ENCODE measurements around the gene SRPK2. TPM values are rescaled to one million over a fixed set of nuclear protein-coding genes. Genes with fewer than 3 reads are reported as not detected.

Gene SRPK2
- total RNA-seq, 1 experiment from 2014 or later = 40.3 TPM

DNA sequence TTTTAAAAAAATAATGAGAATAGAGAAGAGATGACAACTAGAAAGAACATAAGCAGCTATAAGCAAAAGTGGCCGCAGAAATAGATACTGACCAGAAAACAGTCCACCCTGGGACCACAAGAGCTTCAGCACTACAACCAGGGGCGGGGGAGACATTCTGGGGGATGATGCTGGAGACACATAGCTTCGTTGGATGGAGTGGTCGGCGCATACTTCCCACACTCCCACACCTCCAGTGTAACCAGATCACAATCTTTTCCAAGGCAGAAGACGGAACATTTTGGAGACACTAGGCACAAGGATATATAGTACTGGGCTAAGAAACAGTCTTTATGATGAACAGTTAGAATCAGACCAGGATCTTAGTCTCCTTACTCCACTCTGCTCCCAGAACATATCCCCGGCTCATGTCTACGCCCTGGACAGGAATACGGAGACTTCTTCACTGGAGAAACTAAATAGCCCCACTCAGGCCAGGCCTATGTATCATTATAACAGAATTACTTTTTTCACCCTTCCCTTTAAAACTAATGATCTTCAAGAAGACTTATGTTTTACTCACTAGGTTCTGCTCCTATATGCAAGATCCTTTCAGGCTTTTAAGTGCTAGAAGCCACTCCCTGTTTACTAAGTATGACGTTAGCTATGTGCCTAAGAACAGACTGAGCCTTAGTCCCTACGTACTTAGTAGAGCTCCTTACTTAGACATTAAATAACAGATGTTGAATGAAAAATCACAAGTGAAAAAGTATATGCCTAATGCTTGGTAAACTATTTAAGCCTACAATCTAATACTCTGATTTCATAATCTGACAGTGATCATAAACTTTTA is 169.6 kb downstream of the SRPK2 start:
- DNase-seq (ENCODE audit: low read depth in 1 of 2, low spot score in 2 of 2) = no peak
- no peaks in the 10 kb centered on the region for H3K27me3 ChIP-seq (replicated peaks)
- no peaks in the 10 kb centered on the region for H3K36me3 ChIP-seq
- no peak overlapping the region for H3K27ac ChIP-seq
- 0 out of 2 replicates have a peak, but pooled peaks cover 3% of the 10 kb centered on the region for H3K4me1 ChIP-seq (replicated peaks)
- H3K9me3 ChIP-seq (replicated peaks) = no peaks in the 10 kb centered on the region
- no peak overlapping the region for H3K4me3 ChIP-seq

DNA sequence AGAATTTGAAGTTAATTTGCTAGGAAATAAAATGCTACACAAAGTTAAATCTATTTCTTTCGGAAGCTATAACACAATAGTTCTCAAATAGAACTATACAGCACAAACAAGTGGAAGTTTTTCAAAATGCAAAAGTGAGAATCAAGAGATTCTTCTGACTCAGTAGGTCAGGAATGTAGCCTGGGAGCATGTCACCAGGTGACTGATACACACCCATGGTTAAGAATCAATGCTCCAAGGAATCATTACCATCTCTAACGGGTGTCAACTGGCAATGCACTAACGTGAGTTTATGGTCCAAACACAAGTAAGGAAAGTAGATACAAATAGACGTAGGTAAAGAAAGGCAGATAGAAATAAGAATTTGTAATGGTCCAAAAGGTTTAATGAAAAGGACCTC is 170.5 kb downstream of the SRPK2 start:
- DNase-seq (ENCODE audit: low read depth in 1 of 2, low spot score in 2 of 2) = no peak
- H3K4me3 ChIP-seq = no peak overlapping the region
- H3K9me3 ChIP-seq (replicated peaks) = no peaks in the 10 kb centered on the region
- 0 out of 2 replicates have a peak, but pooled peaks cover 3% of the 10 kb centered on the region for H3K4me1 ChIP-seq (replicated peaks)
- H3K36me3 ChIP-seq = no peaks in the 10 kb centered on the region
- no peaks in the 10 kb centered on the region for H3K27me3 ChIP-seq (replicated peaks)
- H3K27ac ChIP-seq = no peak overlapping the region

DNA sequence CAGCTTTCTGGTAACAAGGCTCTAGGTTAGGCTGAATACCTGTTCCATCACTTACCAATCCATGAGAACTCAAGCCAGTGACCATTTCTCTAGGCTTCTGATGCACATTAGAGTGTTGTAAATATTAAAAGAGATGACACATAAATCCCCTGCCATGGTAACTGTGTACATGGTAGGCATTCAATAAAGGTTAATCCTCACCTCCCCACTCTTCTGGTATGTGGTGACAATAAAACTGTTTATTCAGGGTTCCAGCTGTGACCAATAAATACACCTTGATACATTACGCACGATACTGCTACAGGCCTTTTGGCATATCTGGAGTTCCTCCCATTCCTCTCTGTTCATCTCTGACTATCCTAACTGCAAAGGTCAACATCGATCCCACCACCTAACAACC is 171.9 kb downstream of the SRPK2 start:
- Histone ChIP-seq H3K27me3 (replicated peaks) (no peaks in the 10 kb centered on the region), H3K4me1 (replicated peaks) (0 out of 2 replicates have a peak, but pooled peaks cover 3% of the 10 kb centered on the region), H3K4me3 (no peak overlapping the region), H3K9me3 (replicated peaks) (no peaks in the 10 kb centered on the region), H3K36me3 (no peaks in the 10 kb centered on the region), H3K27ac (no peak overlapping the region)
- no peak for DNase-seq (ENCODE audit: low read depth in 1 of 2, low spot score in 2 of 2)

GRCh38 chr7:105215821-105216220 is 172.9 kb downstream of the SRPK2 start:
- H3K36me3 ChIP-seq = no peaks in the 10 kb centered on the region
- no peaks in the 10 kb centered on the region for H3K9me3 ChIP-seq (replicated peaks)
- H3K27ac ChIP-seq = no peak overlapping the region
- H3K4me1 ChIP-seq (replicated peaks) = 0 out of 2 replicates have a peak, but pooled peaks cover 3% of the 10 kb centered on the region
- no peak for DNase-seq (ENCODE audit: low read depth in 1 of 2, low spot score in 2 of 2)
- H3K4me3 ChIP-seq = no peak overlapping the region
- no peaks in the 10 kb centered on the region for H3K27me3 ChIP-seq (replicated peaks)

- Histone ChIP-seq H3K9me3 (replicated peaks) (no peaks in the 10 kb centered on the region), H3K4me3 (no peak overlapping the region), H3K27ac (no peak overlapping the region), H3K36me3 (no peaks in the 10 kb centered on the region), H3K27me3 (replicated peaks) (no peaks in the 10 kb centered on the region), H3K4me1 (replicated peaks) (0 out of 2 replicates have a peak, but pooled peaks cover 3% of the 10 kb centered on the region)
- DNase-seq (ENCODE audit: low read depth in 1 of 2, low spot score in 2 of 2) = no peak
Observed at GRCh38 chr7:105215182-105215581, 173.5 kb downstream of the SRPK2 start.

DNA sequence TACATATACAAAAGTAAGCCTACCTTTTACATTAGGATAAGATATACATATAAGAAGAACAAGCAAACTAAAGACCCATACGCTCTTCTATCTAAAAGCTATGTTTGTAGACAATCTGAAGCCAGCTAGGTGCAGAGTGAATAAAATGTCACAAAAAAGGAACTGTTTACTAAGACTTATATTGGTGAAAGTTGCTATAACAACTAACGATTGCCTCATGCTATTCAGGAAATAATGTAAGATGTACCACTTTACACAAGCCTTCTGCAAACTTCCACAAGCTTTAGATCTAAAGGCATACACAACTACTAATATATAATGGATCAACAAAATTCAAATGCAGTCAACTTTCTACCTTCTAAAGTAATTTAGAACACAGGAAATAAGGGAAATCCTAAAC is 175.1 kb downstream of the SRPK2 start:
- Histone ChIP-seq H3K9me3 (replicated peaks) (no peaks in the 10 kb centered on the region), H3K36me3 (no peaks in the 10 kb centered on the region), H3K27ac (no peak overlapping the region), H3K4me3 (no peak overlapping the region), H3K27me3 (replicated peaks) (no peaks in the 10 kb centered on the region), H3K4me1 (replicated peaks) (0 out of 2 replicates have a peak, but pooled peaks cover 3% of the 10 kb centered on the region)
- DNase-seq (ENCODE audit: low read depth in 1 of 2, low spot score in 2 of 2) = no peak

DNA sequence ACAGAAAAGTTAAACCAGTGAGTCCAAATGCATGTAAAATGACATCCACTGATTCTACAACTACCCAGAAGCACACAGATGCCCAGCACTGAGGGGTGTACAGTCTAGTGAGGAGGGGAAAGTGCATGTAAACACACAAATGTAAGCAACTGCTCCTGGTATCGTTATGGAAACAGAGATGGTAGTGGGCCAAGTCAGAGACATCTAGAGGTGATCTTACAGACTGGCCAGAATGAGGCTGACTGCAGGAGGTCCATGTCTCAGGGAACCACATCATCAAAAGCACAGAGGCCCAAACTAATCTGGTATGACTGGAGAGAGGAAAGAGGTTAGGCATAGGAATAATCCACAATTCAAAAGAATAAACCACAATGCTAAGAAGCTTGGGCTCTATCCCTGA is 176.5 kb downstream of the SRPK2 start:
- Histone ChIP-seq H3K27ac (no peak overlapping the region), H3K4me1 (replicated peaks) (no peaks in the 10 kb centered on the region), H3K36me3 (no peaks in the 10 kb centered on the region), H3K4me3 (no peak overlapping the region), H3K27me3 (replicated peaks) (no peaks in the 10 kb centered on the region), H3K9me3 (replicated peaks) (no peaks in the 10 kb centered on the region)
- no peak for DNase-seq (ENCODE audit: low read depth in 1 of 2, low spot score in 2 of 2)

DNA sequence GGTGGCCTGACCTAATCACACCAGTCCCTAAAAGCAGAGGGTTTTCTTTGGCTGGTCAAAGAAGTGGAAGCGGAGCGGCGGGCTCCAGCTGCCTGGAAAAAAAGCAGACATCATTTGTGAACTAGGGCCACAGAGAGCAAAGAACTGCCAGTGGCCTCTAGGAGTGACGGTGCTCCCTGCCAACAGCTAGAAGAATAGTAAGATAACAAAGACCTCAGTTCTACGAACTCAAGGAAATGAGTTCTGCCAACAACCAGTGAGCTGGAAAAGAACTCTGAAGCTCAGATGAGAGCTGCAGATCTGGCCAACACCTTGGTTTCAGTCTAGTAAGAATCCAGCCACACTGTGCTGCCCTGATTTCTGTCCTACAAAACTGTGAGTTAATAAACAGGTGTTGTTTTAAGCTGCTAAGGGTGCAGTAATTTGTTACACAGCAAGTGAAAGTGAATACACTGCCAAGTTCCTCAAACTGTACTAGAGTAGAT is 178.0 kb downstream of the SRPK2 start:
- no peak overlapping the region for H3K27ac ChIP-seq
- H3K4me1 ChIP-seq (replicated peaks) = no peaks in the 10 kb centered on the region
- H3K27me3 ChIP-seq (replicated peaks) = no peaks in the 10 kb centered on the region
- DNase-seq (ENCODE audit: low read depth in 1 of 2, low spot score in 2 of 2) = no peak
- no peaks in the 10 kb centered on the region for H3K36me3 ChIP-seq
- no peaks in the 10 kb centered on the region for H3K9me3 ChIP-seq (replicated peaks)
- no peak overlapping the region for H3K4me3 ChIP-seq

DNA sequence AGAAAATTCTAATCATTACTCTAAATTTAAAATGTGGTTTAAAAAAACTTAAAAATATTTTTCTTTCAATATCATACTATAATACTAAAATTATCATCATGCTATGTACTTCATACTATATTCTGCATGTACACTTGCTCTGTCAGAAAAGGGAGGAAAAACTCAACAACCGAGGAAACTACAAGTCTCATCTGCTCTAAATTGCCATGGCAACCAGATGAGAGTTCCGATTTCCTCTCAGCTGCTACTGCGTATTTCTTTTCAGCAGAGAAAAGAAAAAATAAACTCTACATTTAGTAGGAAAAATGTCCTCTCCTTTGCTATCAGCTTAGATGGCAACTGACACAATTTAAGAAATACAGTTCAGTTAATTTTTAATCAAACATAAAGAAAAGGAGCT is 178.9 kb downstream of the SRPK2 start:
- Histone ChIP-seq H3K27ac (no peak overlapping the region), H3K36me3 (no peaks in the 10 kb centered on the region), H3K27me3 (replicated peaks) (no peaks in the 10 kb centered on the region), H3K4me1 (replicated peaks) (no peaks in the 10 kb centered on the region), H3K9me3 (replicated peaks) (no peaks in the 10 kb centered on the region), H3K4me3 (no peak overlapping the region)
- DNase-seq (ENCODE audit: low read depth in 1 of 2, low spot score in 2 of 2) = no peak

- H3K4me1 ChIP-seq (replicated peaks) = no peaks in the 10 kb centered on the region
- no peak overlapping the region for H3K4me3 ChIP-seq
- H3K27me3 ChIP-seq (replicated peaks) = no peaks in the 10 kb centered on the region
- no peaks in the 10 kb centered on the region for H3K9me3 ChIP-seq (replicated peaks)
- H3K27ac ChIP-seq = no peak overlapping the region
- no peaks in the 10 kb centered on the region for H3K36me3 ChIP-seq
- no peak for DNase-seq (ENCODE audit: low read depth in 1 of 2, low spot score in 2 of 2)
Observed at GRCh38 chr7:105209433-105209832, 179.3 kb downstream of the SRPK2 start.

GRCh38 chr7:105206985-105207384 is 181.7 kb downstream of the SRPK2 start:
- H3K9me3 ChIP-seq (replicated peaks) = no peaks in the 10 kb centered on the region
- no peaks in the 10 kb centered on the region for H3K27me3 ChIP-seq (replicated peaks)
- H3K27ac ChIP-seq = no peak overlapping the region
- H3K4me1 ChIP-seq (replicated peaks) = peaks cover 13% of the 10 kb centered on the region
- no peak for DNase-seq (ENCODE audit: low read depth in 1 of 2, low spot score in 2 of 2)
- no peaks in the 10 kb centered on the region for H3K36me3 ChIP-seq
- H3K4me3 ChIP-seq = no peak overlapping the region

- Histone ChIP-seq H3K9me3 (replicated peaks) (no peaks in the 10 kb centered on the region), H3K4me3 (no peak overlapping the region), H3K36me3 (peaks cover 5% of the 10 kb centered on the region), H3K4me1 (replicated peaks) (peaks cover 17% of the 10 kb centered on the region), H3K27me3 (replicated peaks) (no peaks in the 10 kb centered on the region), H3K27ac (no peak overlapping the region)
- DNase-seq (ENCODE audit: low read depth in 1 of 2, low spot score in 2 of 2) = no peak
Observed at GRCh38 chr7:105205592-105206237, 183.0 kb downstream of the SRPK2 start.

DNA sequence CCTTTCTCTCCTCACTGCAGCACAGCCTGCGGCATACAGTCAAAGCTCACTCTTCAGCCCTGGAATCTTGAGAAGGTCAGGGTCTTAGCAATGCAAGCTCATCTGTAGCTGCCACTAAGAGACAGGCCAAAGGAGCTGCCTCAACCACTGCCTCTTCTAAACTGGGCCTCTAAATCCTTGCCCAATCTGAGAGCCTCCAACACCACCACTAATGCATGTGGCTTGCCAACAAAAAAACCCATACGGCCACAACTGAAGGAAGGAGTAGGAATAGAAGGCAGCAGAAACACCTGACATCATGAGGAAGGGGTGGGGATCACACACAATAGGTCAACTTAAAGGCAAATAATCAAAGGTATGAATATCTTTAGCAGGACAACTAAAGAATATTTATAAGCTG is 183.8 kb downstream of the SRPK2 start:
- DNase-seq (ENCODE audit: low read depth in 1 of 2, low spot score in 2 of 2) = no peak
- Histone ChIP-seq H3K36me3 (peaks cover 6% of the 10 kb centered on the region), H3K4me3 (no peak overlapping the region), H3K27me3 (replicated peaks) (no peaks in the 10 kb centered on the region), H3K9me3 (replicated peaks) (no peaks in the 10 kb centered on the region), H3K4me1 (replicated peaks) (peaks cover 17% of the 10 kb centered on the region), H3K27ac (no peak overlapping the region)

- Histone ChIP-seq H3K27ac (no peak overlapping the region), H3K9me3 (replicated peaks) (no peaks in the 10 kb centered on the region), H3K4me1 (replicated peaks) (peaks cover 17% of the 10 kb centered on the region), H3K36me3 (peaks cover 6% of the 10 kb centered on the region), H3K4me3 (no peak overlapping the region), H3K27me3 (replicated peaks) (no peaks in the 10 kb centered on the region)
- DNase-seq (ENCODE audit: low read depth in 1 of 2, low spot score in 2 of 2) = no peak
Observed at GRCh38 chr7:105204520-105204919, 184.2 kb downstream of the SRPK2 start.

All from SJSA1 (cell line).